OCI-LY3 (cell line): ENCODE results near the gene SLC12A6.

Source experiments
- H2AFZ ChIP-seq: fragments of 200-600, 300-600 bp; shearing (Covaris generic); 2 replicates; pipeline ENCODE4 v1.6.0; 2014; ENCODE audit warnings: antibody characterized with exemption, low read depth, low read length
- H3K27ac ChIP-seq: fragments of 200-600, 300-600 bp; sonication (generic); 2 replicates; pipeline ENCODE4 v1.5.1; 2014; ENCODE audit warnings: mild to moderate bottlenecking, low read length, moderate library complexity, mixed read lengths
- H3K27me3 ChIP-seq: fragments of 200-600, 300-600 bp; sonication (generic); 2 replicates; pipeline ENCODE4 v1.6.1; 2014; ENCODE audit warnings: low read depth, low read length, mixed read lengths
- H3K36me3 ChIP-seq: fragments of 200-600, 300-600 bp; sonication (generic); replicated peaks from 2 replicates; pipeline ENCODE3; 2014; ENCODE audit warnings: low read depth, low read length, mixed read lengths
- H3K4me1 ChIP-seq: fragments of 300-600, 200-600 bp; sonication (generic); 2 replicates; pipeline ENCODE4 v1.6.1; 2014; ENCODE audit warnings: low read length, mixed read lengths
- H3K4me2 ChIP-seq: fragments of 200-600, 300-600 bp; sonication (generic); 2 replicates; pipeline ENCODE4 v1.6.1; 2014; ENCODE audit warnings: low read length, mixed read lengths
- H3K4me3 ChIP-seq: fragments of 300-600, 200-600 bp; sonication (generic); 2 replicates; pipeline ENCODE4 v1.5.1; 2014; ENCODE audit warnings: antibody characterized with exemption, mild to moderate bottlenecking, low read length, moderate library complexity
- H3K79me2 ChIP-seq: fragments of 300-600, 200-600 bp; shearing (Covaris generic); 2 replicates; pipeline ENCODE4 v1.6.1; 2014; ENCODE audit warnings: mild to moderate bottlenecking, low read length, mixed read lengths
- H3K9ac ChIP-seq: fragments of 300-600, 200-600 bp; shearing (Covaris generic); 2 replicates; pipeline ENCODE4 v1.6.0; 2014; ENCODE audit warnings: mild to moderate bottlenecking, low read length, moderate library complexity
- H3K9me3 ChIP-seq: fragments of 200-600, 300-600 bp; shearing (Covaris generic); 2 replicates; pipeline ENCODE4 v1.6.1; 2014; ENCODE audit warnings: low read length, mixed read lengths; ENCODE audit not compliant: insufficient read depth
- H4K20me1 ChIP-seq: fragments of 200-600, 300-600 bp; sonication (generic); 2 replicates; pipeline ENCODE4 v1.6.1; 2016; ENCODE audit warnings: low read length, mixed read lengths; ENCODE audit not compliant: insufficient read depth
- CTCF ChIP-seq: fragments of 200-600, 300-600 bp; sonication (generic); IDR thresholded peaks from 2 replicates; pipeline ENCODE4 v1.5.1; 2014; ENCODE audit warnings: antibody characterized with exemption, low read length, low read depth
- EZH2phosphoT487 ChIP-seq: fragments of 200-600 bp; shearing (Covaris generic); IDR thresholded peaks from 2 replicates; pipeline ENCODE4 v1.6.1; 2018; ENCODE audit warnings: antibody characterized with exemption, mixed run types, low read depth

The SLC12A6 gene

GRCh38 chr15:34240537-34240936, 97.0 kb downstream of the SLC12A6 start:
- H3K4me2 ChIP-seq, result no peak overlapping the region
- H3K4me1 ChIP-seq, result peaks cover 6% of the 10 kb centered on the region
- no peaks in the 10 kb centered on the region for H3K27me3 ChIP-seq
- TF ChIP-seq CTCF, result no peak
- no peak for TF ChIP-seq EZH2phosphoT487
- no peaks in the 10 kb centered on the region for H4K20me1 ChIP-seq
- no peak overlapping the region for H3K27ac ChIP-seq
- no peak overlapping the region for H2AFZ ChIP-seq
- H3K4me3 ChIP-seq, result no peak overlapping the region
- H3K36me3 ChIP-seq, result no peaks in the 10 kb centered on the region
- H3K79me2 ChIP-seq, result no peaks in the 10 kb centered on the region
- no peak overlapping the region for H3K9ac ChIP-seq
- H3K9me3 ChIP-seq, result no peaks in the 10 kb centered on the region

- H3K9me3 ChIP-seq, result no peaks in the 10 kb centered on the region
- peaks cover 6% of the 10 kb centered on the region for H3K4me1 ChIP-seq
- no peak overlapping the region for H3K9ac ChIP-seq
- no peaks in the 10 kb centered on the region for H3K27me3 ChIP-seq
- H3K27ac ChIP-seq, result no peak overlapping the region
- no peak overlapping the region for H2AFZ ChIP-seq
- H3K4me2 ChIP-seq, result peak overlapping the region; percentile 42; the same call in 1 of the 2 replicates
- H4K20me1 ChIP-seq, result no peaks in the 10 kb centered on the region
- no peaks in the 10 kb centered on the region for H3K79me2 ChIP-seq
- H3K4me3 ChIP-seq, result no peak overlapping the region
- H3K36me3 ChIP-seq, result no peaks in the 10 kb centered on the region
- TF ChIP-seq EZH2phosphoT487, result no peak
- TF ChIP-seq CTCF, result no peak
Measured at GRCh38 chr15:34239151-34239808, 98.3 kb downstream of the SLC12A6 start.

DNA sequence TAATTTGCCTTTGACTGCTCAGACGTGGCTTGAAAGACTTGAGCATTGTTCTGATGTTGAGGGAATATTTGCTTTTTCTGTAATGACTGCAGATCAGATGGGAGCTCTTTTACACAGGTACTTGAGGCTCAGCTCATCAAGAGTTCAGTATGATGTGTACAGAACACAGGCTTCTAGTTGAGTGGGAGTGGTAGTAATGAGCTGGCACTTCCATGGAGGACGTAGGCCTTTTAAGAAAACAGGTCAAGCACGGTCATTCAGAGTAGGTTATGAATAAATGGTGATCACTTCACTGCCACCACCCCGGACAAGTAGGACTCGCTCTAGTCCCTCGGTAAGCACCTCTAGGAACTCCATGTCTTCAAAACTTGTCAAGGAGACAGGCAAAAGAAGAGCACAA, 104.0 kb downstream of the SLC12A6 start:
- Histone ChIP-seq H3K9me3 (no peaks in the 10 kb centered on the region), H3K4me2 (no peak overlapping the region), H3K4me1 (no peaks in the 10 kb centered on the region), H3K79me2 (no peaks in the 10 kb centered on the region), H3K36me3 (peaks cover 8% of the 10 kb centered on the region), H3K4me3 (no peak overlapping the region), H3K27me3 (no peaks in the 10 kb centered on the region), H3K27ac (no peak overlapping the region), H3K9ac (no peak overlapping the region), H2AFZ (no peak overlapping the region), H4K20me1 (no peaks in the 10 kb centered on the region)
- TF ChIP-seq CTCF (no peak), EZH2phosphoT487 (no peak)

DNA sequence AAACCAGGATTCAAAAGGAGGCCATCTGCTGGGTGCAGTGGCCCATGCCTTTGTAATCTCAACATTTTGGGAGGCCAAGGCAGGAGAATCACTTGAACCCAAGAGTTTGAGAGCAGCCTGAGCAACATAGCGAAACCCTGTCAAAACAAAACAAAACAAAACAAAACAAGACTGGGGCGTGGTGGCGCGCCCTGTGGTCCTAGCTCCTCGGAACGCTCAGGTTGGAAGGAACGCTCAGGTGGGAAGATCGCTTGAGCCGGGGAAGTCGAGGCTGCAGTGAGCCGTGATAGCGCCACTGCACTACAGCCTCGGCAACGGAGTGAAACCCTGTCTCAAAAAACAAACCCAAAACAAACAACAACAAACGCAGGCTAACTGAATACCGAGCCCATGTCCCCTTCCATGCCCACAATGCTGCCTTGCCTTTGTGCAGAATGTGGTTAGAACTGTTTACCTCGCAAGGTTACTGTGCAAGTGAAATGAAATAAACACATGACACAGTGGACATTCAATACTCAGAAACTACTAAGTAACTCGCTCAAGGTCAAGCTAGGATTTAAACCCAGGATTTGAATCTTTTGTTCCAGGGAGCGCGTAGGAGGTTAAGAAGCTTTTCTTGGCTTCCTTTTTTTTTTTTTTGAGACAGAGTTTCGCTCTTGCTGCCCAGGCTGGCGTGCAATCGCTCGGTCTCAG, 113.5 kb downstream of the SLC12A6 start:
- H2AFZ ChIP-seq, result peak overlapping the region; percentile 75
- H4K20me1 ChIP-seq, result no peaks in the 10 kb centered on the region
- no peak for TF ChIP-seq EZH2phosphoT487
- TF ChIP-seq CTCF, result no peak
- no peaks in the 10 kb centered on the region for H3K27me3 ChIP-seq
- no peaks in the 10 kb centered on the region for H3K9me3 ChIP-seq
- peaks cover 12% of the 10 kb centered on the region for H3K36me3 ChIP-seq
- peak overlapping the region; percentile 61 for H3K27ac ChIP-seq
- H3K9ac ChIP-seq, result peak overlapping the region; percentile 81
- H3K4me2 ChIP-seq, result peak overlapping the region; percentile 89
- H3K79me2 ChIP-seq, result peaks cover 28% of the 10 kb centered on the region
- peaks cover 9% of the 10 kb centered on the region; the same call in 1 of the 2 replicates for H3K4me1 ChIP-seq
- peak overlapping the region; percentile 96 for H3K4me3 ChIP-seq
